K562 (cell line): ENCODE measurements around the gene GADD45GIP1. TPM values are rescaled to one million over a fixed set of nuclear protein-coding genes. Genes with fewer than 3 reads are reported as not detected.

Source experiments
- ATF1 ChIP-seq, 2 experiments: fragments of 450-650 bp in 1 of 2; IDR thresholded peaks; 2 replicates each; pipeline ENCODE4 v1.6.1; 2016; ENCODE audit warnings: missing compliant biosample characterization in 1 of 2, missing genetic modification characterization in 1 of 2
- BRD9 ChIP-seq: fragments of 450-650 bp; IDR thresholded peaks from 2 replicates; pipeline ENCODE4 v1.6.1; 2018; ENCODE audit warnings: low read depth; ENCODE audit not compliant: partially characterized antibody
- EHMT2 ChIP-seq: fragments of 450-650 bp; IDR thresholded peaks from 2 replicates; pipeline ENCODE4 v1.6.1; 2018; ENCODE audit warnings: antibody characterized with exemption
- FOXA3 ChIP-seq, 2 experiments: fragments of 450-650 bp in 1 of 2; sonication (generic) in 1 of 2; formaldehyde crosslinking; IDR thresholded peaks in 1 of 2; conservative IDR thresholded peaks in 1 of 2; 2 replicates each; pipeline versions ENCODE4 v1.4.0 to v1.8.0; 2020 to 2022; ENCODE audit warnings: mild to moderate bottlenecking in 2 of 2, missing genetic modification reagents in 1 of 2
- FOXP1 ChIP-seq: sonication (generic); formaldehyde crosslinking; IDR thresholded peaks from 2 replicates; pipeline ENCODE4 v1.8.0; 2022; ENCODE audit warnings: mild to moderate bottlenecking, missing genetic modification reagents
- HDAC2 ChIP-seq: fragments of 450-650 bp; IDR thresholded peaks from 2 replicates; pipeline ENCODE4 v1.6.1; 2016; ENCODE audit warnings: mild to moderate bottlenecking
- HDAC8 ChIP-seq: fragments of 450-650 bp; IDR thresholded peaks from 2 replicates; pipeline ENCODE4 v1.6.1; 2016; ENCODE audit warnings: mild to moderate bottlenecking, missing genetic modification characterization, moderate library complexity, missing compliant biosample characterization
- KAT7 ChIP-seq: sonication (generic); formaldehyde crosslinking; IDR thresholded peaks from 2 replicates; pipeline ENCODE4 v1.8.0; 2022; ENCODE audit warnings: missing genetic modification reagents, mild to moderate bottlenecking, borderline replicate concordance
- LCOR ChIP-seq: sonication (generic); formaldehyde crosslinking; IDR thresholded peaks from 2 replicates; pipeline ENCODE4 v1.8.0; 2022; ENCODE audit warnings: mild to moderate bottlenecking, missing genetic modification reagents
- MXI1 ChIP-seq: IDR thresholded peaks from 2 replicates; pipeline ENCODE4 v1.6.1; 2011; ENCODE audit warnings: low read depth, mild to moderate bottlenecking, improper control_type of control experiment, low read length
- NFYB ChIP-seq: IDR thresholded peaks from 2 replicates; pipeline ENCODE4 v1.6.1; 2011; ENCODE audit warnings: mild to moderate bottlenecking, moderate library complexity; ENCODE audit not compliant: insufficient read length; ENCODE audit errors: extremely low read depth
- RBM25 ChIP-seq: fragments of 200-400 bp; formaldehyde crosslinking; IDR thresholded peaks from 2 replicates; pipeline ENCODE4 v1.6.1; 2018; ENCODE audit warnings: low read length, low read depth, moderate library complexity; ENCODE audit not compliant: severe bottlenecking
- SIN3B ChIP-seq: fragments of 450-650 bp; IDR thresholded peaks from 2 replicates; pipeline ENCODE4 v1.6.1; 2017; ENCODE audit warnings: low read depth, mild to moderate bottlenecking, moderate library complexity
- SMAD2 ChIP-seq: fragments of 150-350 bp; IDR thresholded peaks from 2 replicates; pipeline ENCODE4 v1.6.1; 2014; ENCODE audit warnings: low read depth, mild to moderate bottlenecking, low read length
- SRSF3 ChIP-seq: fragments of 200-400 bp; formaldehyde crosslinking; IDR thresholded peaks from 2 replicates; pipeline ENCODE4 v1.6.1; 2016; ENCODE audit warnings: mild to moderate bottlenecking, low read length, moderate library complexity; ENCODE audit not compliant: insufficient read depth
- ZBTB1 ChIP-seq: sonication (generic); formaldehyde crosslinking; IDR thresholded peaks from 2 replicates; pipeline ENCODE4 v1.8.1; 2023; ENCODE audit warnings: missing genetic modification reagents, low read depth, mild to moderate bottlenecking, borderline replicate concordance
- polyA plus RNA-seq, 8 experiments: library from polyadenylated mRNA; depleted of rRNA in 4 of 8; stranded (reverse) in 5 of 8; unstranded in 3 of 8; fragments of >200 nt; fragmentation: Nextera tagmentation in 2 of 8; fragmentation: Illumina TruSeq in 1 of 8; extraction: Ambion mirVana in 2 of 8; extraction: Trizol in 1 of 8; gene quantifications; 2 replicates each; pipeline versions ENCODE4 v1.2.1 to v1.2.3, GENCODE V29; 2011 to 2014; ENCODE audit warnings: inconsistent platforms in 1 of 8, missing spikeins in 1 of 8
- total RNA-seq, 7 experiments: library from RNA; depleted of rRNA in 6 of 7; stranded (reverse); fragments of >200 nt in 6 of 7; fragmentation: Illumina TruSeq in 2 of 7; extraction: Trizol in 2 of 7; gene quantifications; 2 replicates each; pipeline versions ENCODE4 v1.2.1 to v1.2.3, GENCODE V29; 2011 to 2021; ENCODE audit warnings: low replicate concordance in 1 of 7
- TF ChIP-seq, protein P1 (sequence below): IDR thresholded peaks from 2 replicates; pipeline ENCODE4 v1.6.1; 2011; ENCODE audit not compliant: insufficient read length; ENCODE audit errors: extremely low read depth
- TF ChIP-seq, protein P2 (sequence below): sonication (generic); formaldehyde crosslinking; IDR thresholded peaks from 2 replicates; pipeline ENCODE4 v1.8.0; 2022; ENCODE audit warnings: missing genetic modification reagents, mild to moderate bottlenecking, borderline replicate concordance
- TF ChIP-seq, protein P3 (sequence below): fragments of 450-650 bp; IDR thresholded peaks from 2 replicates; pipeline ENCODE4 v1.6.1; 2016; ENCODE audit warnings: mild to moderate bottlenecking
- TF ChIP-seq, protein P4 (sequence below): IDR thresholded peaks from 2 replicates; pipeline ENCODE4 v1.6.1; 2014; ENCODE audit warnings: antibody characterized with exemption

GADD45GIP1 gene
- total and polyA plus RNA-seq, 9 of the 15 experiments (the other 6 are each of a cell fraction or from before 2014, with no cell fraction given) = 5.1 to 161 (median 29.2) TPM

DNA sequence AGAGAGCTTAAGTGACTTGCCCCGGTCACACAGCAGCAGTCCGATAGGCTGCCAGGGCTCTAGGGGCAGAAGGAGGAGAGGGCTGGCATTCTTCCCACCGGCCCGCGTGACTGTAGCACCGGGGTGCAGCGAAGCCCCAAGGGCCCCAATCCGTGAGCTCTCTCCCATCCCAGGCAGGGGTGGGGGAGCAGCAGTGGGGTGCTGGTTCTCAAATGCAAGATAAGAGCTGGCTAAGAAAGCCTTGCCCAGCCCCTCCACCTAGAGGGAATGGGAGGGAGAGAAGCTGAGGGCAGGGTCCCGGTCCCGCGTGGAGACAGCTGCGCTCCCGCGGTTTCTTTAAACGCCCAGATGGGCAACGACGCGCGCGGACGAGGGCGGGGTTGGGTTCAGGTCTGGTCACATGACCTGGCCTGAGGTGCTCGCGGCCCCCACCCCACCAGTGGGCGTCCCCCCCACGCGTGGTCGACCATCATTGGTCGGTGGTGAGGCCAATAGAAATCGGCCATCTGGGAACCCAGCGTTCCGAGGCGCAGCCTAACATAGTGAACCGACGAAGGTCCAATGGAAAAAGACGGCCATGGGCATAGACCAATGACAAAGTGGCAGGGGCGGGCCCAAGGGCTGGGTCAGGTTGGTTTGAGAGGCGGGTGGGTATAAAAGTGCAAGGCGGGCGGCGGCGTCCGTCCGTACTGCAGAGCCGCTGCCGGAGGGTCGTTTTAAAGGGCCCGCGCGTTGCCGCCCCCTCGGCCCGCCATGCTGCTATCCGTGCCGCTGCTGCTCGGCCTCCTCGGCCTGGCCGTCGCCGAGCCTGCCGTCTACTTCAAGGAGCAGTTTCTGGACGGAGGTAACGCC is 18.9 kb downstream of the GADD45GIP1 start, which contains the start of gene CALR (continued):
- TF ChIP-seq, protein P1, sequence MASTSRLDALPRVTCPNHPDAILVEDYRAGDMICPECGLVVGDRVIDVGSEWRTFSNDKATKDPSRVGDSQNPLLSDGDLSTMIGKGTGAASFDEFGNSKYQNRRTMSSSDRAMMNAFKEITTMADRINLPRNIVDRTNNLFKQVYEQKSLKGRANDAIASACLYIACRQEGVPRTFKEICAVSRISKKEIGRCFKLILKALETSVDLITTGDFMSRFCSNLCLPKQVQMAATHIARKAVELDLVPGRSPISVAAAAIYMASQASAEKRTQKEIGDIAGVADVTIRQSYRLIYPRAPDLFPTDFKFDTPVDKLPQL = peak; percentile 82
- TF ChIP-seq SMAD2 = no peak
- TF ChIP-seq MXI1 = peak; percentile 90
- TF ChIP-seq SIN3B = peak; percentile 78
- TF ChIP-seq FOXP1 (CRISPR knock-in tag) = peak; percentile 88; the same call in 1 of the 2 replicates
- peak in 1 of 2 experiments; percentile 44; a peak in 1 of 4 replicates for TF ChIP-seq FOXA3 (CRISPR knock-in tag; conservative IDR thresholded peaks at IDR 0.05 in 1 of 2, IDR thresholded peaks at IDR 0.05 in 1 of 2)
- peak; percentile 96 for TF ChIP-seq RBM25
- TF ChIP-seq HDAC2 = peak; percentile 99
- TF ChIP-seq, protein P2, sequence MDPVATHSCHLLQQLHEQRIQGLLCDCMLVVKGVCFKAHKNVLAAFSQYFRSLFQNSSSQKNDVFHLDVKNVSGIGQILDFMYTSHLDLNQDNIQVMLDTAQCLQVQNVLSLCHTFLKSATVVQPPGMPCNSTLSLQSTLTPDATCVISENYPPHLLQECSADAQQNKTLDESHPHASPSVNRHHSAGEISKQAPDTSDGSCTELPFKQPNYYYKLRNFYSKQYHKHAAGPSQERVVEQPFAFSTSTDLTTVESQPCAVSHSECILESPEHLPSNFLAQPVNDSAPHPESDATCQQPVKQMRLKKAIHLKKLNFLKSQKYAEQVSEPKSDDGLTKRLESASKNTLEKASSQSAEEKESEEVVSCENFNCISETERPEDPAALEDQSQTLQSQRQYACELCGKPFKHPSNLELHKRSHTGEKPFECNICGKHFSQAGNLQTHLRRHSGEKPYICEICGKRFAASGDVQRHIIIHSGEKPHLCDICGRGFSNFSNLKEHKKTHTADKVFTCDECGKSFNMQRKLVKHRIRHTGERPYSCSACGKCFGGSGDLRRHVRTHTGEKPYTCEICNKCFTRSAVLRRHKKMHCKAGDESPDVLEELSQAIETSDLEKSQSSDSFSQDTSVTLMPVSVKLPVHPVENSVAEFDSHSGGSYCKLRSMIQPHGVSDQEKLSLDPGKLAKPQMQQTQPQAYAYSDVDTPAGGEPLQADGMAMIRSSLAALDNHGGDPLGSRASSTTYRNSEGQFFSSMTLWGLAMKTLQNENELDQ = no peak
- TF ChIP-seq, protein P3, sequence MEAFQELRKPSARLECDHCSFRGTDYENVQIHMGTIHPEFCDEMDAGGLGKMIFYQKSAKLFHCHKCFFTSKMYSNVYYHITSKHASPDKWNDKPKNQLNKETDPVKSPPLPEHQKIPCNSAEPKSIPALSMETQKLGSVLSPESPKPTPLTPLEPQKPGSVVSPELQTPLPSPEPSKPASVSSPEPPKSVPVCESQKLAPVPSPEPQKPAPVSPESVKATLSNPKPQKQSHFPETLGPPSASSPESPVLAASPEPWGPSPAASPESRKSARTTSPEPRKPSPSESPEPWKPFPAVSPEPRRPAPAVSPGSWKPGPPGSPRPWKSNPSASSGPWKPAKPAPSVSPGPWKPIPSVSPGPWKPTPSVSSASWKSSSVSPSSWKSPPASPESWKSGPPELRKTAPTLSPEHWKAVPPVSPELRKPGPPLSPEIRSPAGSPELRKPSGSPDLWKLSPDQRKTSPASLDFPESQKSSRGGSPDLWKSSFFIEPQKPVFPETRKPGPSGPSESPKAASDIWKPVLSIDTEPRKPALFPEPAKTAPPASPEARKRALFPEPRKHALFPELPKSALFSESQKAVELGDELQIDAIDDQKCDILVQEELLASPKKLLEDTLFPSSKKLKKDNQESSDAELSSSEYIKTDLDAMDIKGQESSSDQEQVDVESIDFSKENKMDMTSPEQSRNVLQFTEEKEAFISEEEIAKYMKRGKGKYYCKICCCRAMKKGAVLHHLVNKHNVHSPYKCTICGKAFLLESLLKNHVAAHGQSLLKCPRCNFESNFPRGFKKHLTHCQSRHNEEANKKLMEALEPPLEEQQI = no peak
- TF ChIP-seq SRSF3 = no peak
- TF ChIP-seq LCOR (CRISPR knock-in tag) = peak; percentile 54; the same call in 1 of the 2 replicates
- TF ChIP-seq ZBTB1 (CRISPR knock-in tag) = no peak
- no peak for TF ChIP-seq EHMT2
- TF ChIP-seq NFYB = peak; percentile 89
- TF ChIP-seq, protein P4, sequence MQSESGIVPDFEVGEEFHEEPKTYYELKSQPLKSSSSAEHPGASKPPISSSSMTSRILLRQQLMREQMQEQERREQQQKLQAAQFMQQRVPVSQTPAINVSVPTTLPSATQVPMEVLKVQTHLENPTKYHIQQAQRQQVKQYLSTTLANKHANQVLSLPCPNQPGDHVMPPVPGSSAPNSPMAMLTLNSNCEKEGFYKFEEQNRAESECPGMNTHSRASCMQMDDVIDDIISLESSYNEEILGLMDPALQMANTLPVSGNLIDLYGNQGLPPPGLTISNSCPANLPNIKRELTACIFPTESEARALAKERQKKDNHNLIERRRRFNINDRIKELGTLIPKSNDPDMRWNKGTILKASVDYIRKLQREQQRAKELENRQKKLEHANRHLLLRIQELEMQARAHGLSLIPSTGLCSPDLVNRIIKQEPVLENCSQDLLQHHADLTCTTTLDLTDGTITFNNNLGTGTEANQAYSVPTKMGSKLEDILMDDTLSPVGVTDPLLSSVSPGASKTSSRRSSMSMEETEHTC = peak; percentile 57
- 0 out of 2 replicates have a peak, but pooled peaks have one; percentile 20 for TF ChIP-seq HDAC8
- TF ChIP-seq BRD9 = peak; percentile 94
- 0 out of 2 replicates have a peak, but pooled peaks have one; percentile 21 for TF ChIP-seq ATF1 (CRISPR knock-in tag; IDR thresholded peaks at IDR 0.05)
- TF ChIP-seq ATF1 (tag; IDR thresholded peaks at IDR 0.05) = peak; percentile 91
- TF ChIP-seq KAT7 (CRISPR knock-in tag) = no peak; the same call in 1 of the 2 replicates
